ENCODE data around the gene RFTN1. TPM values are rescaled to one million over a fixed set of nuclear protein-coding genes. Genes with fewer than 3 reads are reported as not detected.

The RFTN1 gene
- total and polyA plus RNA-seq, 2 of the 8 experiments (the other 6 are each of a cell fraction or from before 2014, with no cell fraction given), result 4.6 to 6.7 TPM

- no peak overlapping the region for H3K4me2 ChIP-seq (ENCODE audit: insufficient read depth in 1 of 2, low read depth in 2 of 2, low read length in 2 of 2)
- no peak overlapping the region for H3K14ac ChIP-seq (ENCODE audit: insufficient read length)
- H4K91ac ChIP-seq (replicated peaks; ENCODE audit: insufficient read length, low read length), result no peak overlapping the region
- H4K20me1 ChIP-seq (replicated peaks in 1 of 2; ENCODE audit: control insufficient read depth in 1 of 2, insufficient read depth in 2 of 2, low read length in 2 of 2), result peaks cover 0 to 3% of the 10 kb centered on the region in 2 experiments
- H2AFZ ChIP-seq (ENCODE audit: low read length), result no peak overlapping the region
- ChIA-PET POLR2A (ENCODE audit: partially characterized antibody) (no interaction called here), CTCF (ENCODE audit: partially characterized antibody) (interaction anchor here (0.7 to 1.0 kb wide), 3 partner anchors 8 to 48 kb away, joined by 3 to 6 read pairs (median 3); no protein-coding TSS in a partner anchor)
- H4K5ac ChIP-seq (ENCODE audit: insufficient read length, low read depth, low read length), result no peak overlapping the region
- DNase-seq (ENCODE audit: low read depth in 1 of 2, low spot score in 2 of 2), result no peak
- H4K8ac ChIP-seq (ENCODE audit: extremely low read depth, insufficient read depth, low read length), result no peak overlapping the region
- no peak overlapping the region for H2BK12ac ChIP-seq (ENCODE audit: low read depth, low read length)
- H2BK5ac ChIP-seq (ENCODE audit: low read depth, low read length), result no peak overlapping the region
- no peak overlapping the region for H3K4ac ChIP-seq (replicated peaks; ENCODE audit: insufficient read length, low read depth, low read length)
- TF ChIP-seq FOSL1 (IDR thresholded peaks at IDR 0.05; ENCODE audit: insufficient read depth, low read depth, low read length) (no peak), SP2 (IDR thresholded peaks at IDR 0.05; ENCODE audit: low read length) (no peak), POU5F1 (IDR thresholded peaks at IDR 0.05; ENCODE audit: low read depth, low read length) (no peak), YY1 (IDR thresholded peaks at IDR 0.05; ENCODE audit: low read depth, low read length) (no peak), NANOG (IDR thresholded peaks at IDR 0.05; ENCODE audit: insufficient read depth, low read depth, low read length, poor library complexity, severe bottlenecking) (no peak), SRF (IDR thresholded peaks at IDR 0.05; ENCODE audit: low read depth, low read length) (no peak), TAF7 (optimal IDR thresholded peaks at IDR 0.05; ENCODE audit: borderline replicate concordance, low read depth, low read length) (no peak), CTBP2 (IDR thresholded peaks at IDR 0.05; ENCODE audit: borderline replicate concordance, insufficient read depth, insufficient read length, low read length) (no peak), MAFK (IDR thresholded peaks at IDR 0.05; ENCODE audit: low read depth, low read length) (no peak), ZNF274 (IDR thresholded peaks at IDR 0.05; ENCODE audit: borderline replicate concordance, extremely low read depth, low read length) (no peak), CEBPB (IDR thresholded peaks at IDR 0.05; ENCODE audit: low read depth, low read length) (no peak)
- peaks cover 5 to 50% (median 23%) of the 10 kb centered on the region in 4 experiments; a peak in 7 of 8 replicates for H3K36me3 ChIP-seq (ENCODE audit: control insufficient read depth in 2 of 4, insufficient read depth in 4 of 4, low read length in 3 of 4)
- H3K9ac ChIP-seq (replicated peaks in 1 of 4; ENCODE audit: extremely low read depth in 1 of 4, low read depth in 3 of 4, low read length in 3 of 4), result no peak overlapping the region
- H3K27ac ChIP-seq (ENCODE audit: low read depth, low read length), result no peak overlapping the region
- 81% methylated on average over 1 of the region's 1 CpG; no CpG with 5 or more reads in 1 of the 2 experiments for WGBS, 2 experiments (ENCODE audit: extremely low coverage in 1 of 2, insufficient coverage in 1 of 2, insufficient read length in 1 of 2, insufficient replicate concordance in 2 of 2, low coverage in 1 of 2, low lambda C conversion rate in 2 of 2, missing lambda C conversion rate in 1 of 2)
- H3K79me1 ChIP-seq (ENCODE audit: low read depth, low read length), result no peaks in the 10 kb centered on the region; the same call in 1 of the 2 replicates
- no peak overlapping the region for H3K18ac ChIP-seq (ENCODE audit: extremely low read depth, low read length)
- no peaks in the 10 kb centered on the region for H3K23me2 ChIP-seq (ENCODE audit: low read depth, low read length)
- no peaks in the 10 kb centered on the region for H3K9me3 ChIP-seq (ENCODE audit: insufficient read depth in 2 of 2, low read depth in 1 of 2, low read length in 1 of 2)
- no peak overlapping the region for H2BK120ac ChIP-seq (replicated peaks; ENCODE audit: low read depth, low read length)
- H2BK20ac ChIP-seq (ENCODE audit: low read length), result no peak overlapping the region
- no peak overlapping the region for H3K56ac ChIP-seq (replicated peaks; ENCODE audit: insufficient read length, low read depth, low read length)
- peaks cover 0 to 1% (median 0%) of the 10 kb centered on the region in 4 experiments; a peak in 1 of 7 replicates for H3K27me3 ChIP-seq (replicated peaks in 1 of 4; ENCODE audit: control insufficient read depth in 3 of 4, extremely low read depth in 1 of 4, insufficient read depth in 3 of 4, low read length in 3 of 4)
- no peak overlapping the region for H2AK5ac ChIP-seq (ENCODE audit: low read depth, low read length)
- peaks cover 0 to 16% of the 10 kb centered on the region in 2 experiments; a peak in 2 of 4 replicates for H3K79me2 ChIP-seq (ENCODE audit: control insufficient read depth in 1 of 2, insufficient read depth in 2 of 2, low read length in 2 of 2)
- no peak for FAIRE-seq
- H2BK15ac ChIP-seq (ENCODE audit: low read length), result no peak overlapping the region
- no peaks in the 10 kb centered on the region for H3K4me1 ChIP-seq (replicated peaks in 1 of 4; ENCODE audit: control insufficient read depth in 3 of 4, insufficient read depth in 4 of 4, low read length in 3 of 4)
- H3K23ac ChIP-seq (ENCODE audit: insufficient read length), result no peak overlapping the region
- no peak overlapping the region for H3K4me3 ChIP-seq (ENCODE audit: extremely low read depth in 1 of 4, insufficient read depth in 2 of 4, low read depth in 3 of 4, low read length in 4 of 4)
Observed at GRCh38 chr3:16272588-16272987, 240.9 kb downstream of the RFTN1 start.

Data from H1 (cell line).